Measurements from ENCODE around the gene ARHGAP31.
"Not testable (repeated sequence)": the region's sequence is repeated elsewhere in the genome, so short reads cannot be mapped to it uniquely, and the experiment has no call there.

The ARHGAP31 gene

DNA sequence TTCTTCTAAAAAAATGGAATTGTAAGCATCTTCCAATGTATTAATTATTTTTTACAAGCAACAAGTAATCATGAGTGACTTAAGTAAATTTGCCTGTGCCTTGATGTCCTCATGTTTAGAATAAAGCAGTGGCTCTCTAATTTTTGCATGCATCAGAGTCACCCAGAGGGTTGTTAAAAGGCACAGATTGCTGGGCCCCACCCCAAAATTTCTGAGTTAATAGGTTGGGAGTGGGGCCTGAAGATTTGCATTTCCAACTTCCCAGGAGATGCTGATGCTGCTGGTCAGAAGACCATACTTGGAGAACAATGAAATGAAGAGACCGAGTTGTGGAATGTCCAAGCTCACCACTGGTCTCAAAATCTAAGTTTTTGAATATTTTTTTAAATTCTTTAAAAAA is 70.2 kb downstream of the ARHGAP31 start:
- TF ChIP-seq, protein P1, sequence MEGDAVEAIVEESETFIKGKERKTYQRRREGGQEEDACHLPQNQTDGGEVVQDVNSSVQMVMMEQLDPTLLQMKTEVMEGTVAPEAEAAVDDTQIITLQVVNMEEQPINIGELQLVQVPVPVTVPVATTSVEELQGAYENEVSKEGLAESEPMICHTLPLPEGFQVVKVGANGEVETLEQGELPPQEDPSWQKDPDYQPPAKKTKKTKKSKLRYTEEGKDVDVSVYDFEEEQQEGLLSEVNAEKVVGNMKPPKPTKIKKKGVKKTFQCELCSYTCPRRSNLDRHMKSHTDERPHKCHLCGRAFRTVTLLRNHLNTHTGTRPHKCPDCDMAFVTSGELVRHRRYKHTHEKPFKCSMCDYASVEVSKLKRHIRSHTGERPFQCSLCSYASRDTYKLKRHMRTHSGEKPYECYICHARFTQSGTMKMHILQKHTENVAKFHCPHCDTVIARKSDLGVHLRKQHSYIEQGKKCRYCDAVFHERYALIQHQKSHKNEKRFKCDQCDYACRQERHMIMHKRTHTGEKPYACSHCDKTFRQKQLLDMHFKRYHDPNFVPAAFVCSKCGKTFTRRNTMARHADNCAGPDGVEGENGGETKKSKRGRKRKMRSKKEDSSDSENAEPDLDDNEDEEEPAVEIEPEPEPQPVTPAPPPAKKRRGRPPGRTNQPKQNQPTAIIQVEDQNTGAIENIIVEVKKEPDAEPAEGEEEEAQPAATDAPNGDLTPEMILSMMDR (IDR thresholded peaks at IDR 0.05), result no peak
- Histone ChIP-seq H3K36me3 (no peaks in the 10 kb centered on the region), H3K4me1 (ENCODE audit: control insufficient read depth in 1 of 2, insufficient read depth in 1 of 2, low read depth in 1 of 2, low read length in 1 of 2) (no peaks in the 10 kb centered on the region), H3K9me3 (no peaks in the 10 kb centered on the region), H3K4me3 (ENCODE audit: low read depth in 1 of 2, low read length in 1 of 2) (no peak overlapping the region), H3K27me3 (no peaks in the 10 kb centered on the region), H3K27ac (no peak overlapping the region)

DNA sequence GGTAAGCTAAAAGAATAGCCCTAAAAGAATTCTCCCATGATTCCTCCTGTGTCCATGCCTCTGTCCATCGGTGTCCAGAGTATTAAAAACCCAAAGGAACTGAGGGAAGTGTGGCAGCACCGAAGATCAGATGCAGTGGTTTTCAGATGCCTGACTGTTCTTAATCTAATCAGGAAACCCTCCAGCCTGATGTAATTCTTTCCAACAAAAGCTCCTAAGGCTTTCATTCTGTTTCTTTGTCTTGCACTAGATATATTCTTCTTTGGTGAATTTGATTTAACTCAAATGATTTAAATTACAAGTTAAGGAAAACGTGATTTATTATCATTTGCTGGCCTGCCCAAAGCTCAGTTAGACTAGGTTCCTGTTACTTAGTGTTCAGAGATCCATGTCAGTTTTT is 71.2 kb downstream of the ARHGAP31 start:
- Histone ChIP-seq H3K27me3 (no peaks in the 10 kb centered on the region), H3K36me3 (no peaks in the 10 kb centered on the region), H3K27ac (no peak overlapping the region), H3K4me3 (ENCODE audit: low read depth in 1 of 2, low read length in 1 of 2) (no peak overlapping the region), H3K4me1 (ENCODE audit: control insufficient read depth in 1 of 2, insufficient read depth in 1 of 2, low read depth in 1 of 2, low read length in 1 of 2) (no peaks in the 10 kb centered on the region), H3K9me3 (no peaks in the 10 kb centered on the region)
- TF ChIP-seq, protein P1 (IDR thresholded peaks at IDR 0.05), result no peak

DNA sequence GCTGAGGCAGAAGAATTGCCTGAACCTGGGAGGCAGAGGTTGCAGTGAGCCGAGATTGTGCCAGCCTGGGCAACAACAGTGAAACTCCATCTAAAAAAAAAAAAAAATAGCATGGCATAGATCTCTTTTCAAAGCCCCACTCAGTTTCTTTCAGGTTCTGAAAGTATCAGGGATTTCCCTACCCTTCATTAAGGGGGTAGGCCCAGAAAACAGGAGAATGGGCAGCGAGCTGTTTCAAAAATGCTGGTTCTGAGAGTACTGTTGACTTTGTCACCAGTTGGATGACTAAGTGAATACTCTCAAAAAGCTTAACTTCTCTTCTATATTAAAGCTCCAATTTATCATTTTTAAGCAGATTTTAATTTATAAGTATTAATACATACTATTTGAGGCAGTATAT is 72.8 kb downstream of the ARHGAP31 start:
- H3K4me3 ChIP-seq (ENCODE audit: low read depth in 1 of 2, low read length in 1 of 2), result no peak overlapping the region
- no peaks in the 10 kb centered on the region for H3K4me1 ChIP-seq (ENCODE audit: control insufficient read depth in 1 of 2, insufficient read depth in 1 of 2, low read depth in 1 of 2, low read length in 1 of 2)
- H3K9me3 ChIP-seq, result no peaks in the 10 kb centered on the region
- TF ChIP-seq, protein P1 (IDR thresholded peaks at IDR 0.05), result no peak
- H3K36me3 ChIP-seq, result no peaks in the 10 kb centered on the region
- H3K27ac ChIP-seq, result no peak overlapping the region
- H3K27me3 ChIP-seq, result no peaks in the 10 kb centered on the region

DNA sequence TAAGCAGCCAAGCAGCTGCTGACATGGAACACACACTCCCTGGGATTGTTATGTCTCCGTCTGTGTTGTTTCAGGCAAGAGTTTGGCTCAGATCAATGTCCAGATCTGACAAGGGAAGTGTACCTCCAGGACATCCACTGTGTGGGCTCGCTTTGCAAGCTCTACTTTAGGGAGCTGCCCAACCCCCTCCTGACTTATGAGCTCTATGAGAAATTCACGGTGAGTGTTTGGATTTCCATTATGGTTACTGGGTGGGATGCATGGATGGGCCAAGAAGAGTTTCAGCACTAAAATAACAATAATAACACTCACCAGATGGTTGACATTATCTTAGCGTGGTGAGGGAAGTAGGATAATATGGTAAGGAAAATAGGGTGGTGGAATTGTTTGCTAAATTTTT is 74.1 kb downstream of the ARHGAP31 start:
- Histone ChIP-seq H3K27me3 (no peaks in the 10 kb centered on the region), H3K36me3 (no peaks in the 10 kb centered on the region)

DNA sequence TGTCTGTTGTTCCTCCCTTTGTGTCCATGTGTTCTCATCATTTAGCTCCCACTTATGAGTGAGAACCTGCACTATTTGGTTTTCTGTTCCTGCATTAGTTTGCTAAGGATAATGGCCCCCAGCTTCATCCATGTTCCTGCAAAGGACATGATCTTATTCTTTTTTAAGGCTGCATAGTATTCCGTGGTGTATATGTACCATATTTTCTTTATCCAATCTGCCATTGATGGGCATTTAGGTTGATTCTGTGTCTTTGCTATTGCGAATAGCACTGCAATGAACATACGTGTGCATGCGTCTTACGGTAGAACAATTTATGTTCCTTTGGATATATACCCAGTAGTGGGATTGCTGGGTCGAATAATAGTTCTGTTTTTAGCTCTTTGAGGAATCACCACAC is 77.6 kb downstream of the ARHGAP31 start:
- H3K4me1 ChIP-seq (ENCODE audit: control insufficient read depth in 1 of 2, insufficient read depth in 1 of 2, low read depth in 1 of 2, low read length in 1 of 2); H3K27ac ChIP-seq; H3K36me3 ChIP-seq; H3K27me3 ChIP-seq; H3K4me3 ChIP-seq (ENCODE audit: low read depth in 1 of 2, low read length in 1 of 2); H3K9me3 ChIP-seq: not testable (repeated sequence)

More for the DNA sequence above, 74.1 kb downstream of the ARHGAP31 start:
- no peak overlapping the region for H3K27ac ChIP-seq
- H3K4me3 ChIP-seq (ENCODE audit: low read depth in 1 of 2, low read length in 1 of 2), result no peak overlapping the region
- H3K9me3 ChIP-seq, result no peaks in the 10 kb centered on the region
- no peaks in the 10 kb centered on the region for H3K4me1 ChIP-seq (ENCODE audit: control insufficient read depth in 1 of 2, insufficient read depth in 1 of 2, low read depth in 1 of 2, low read length in 1 of 2)
- TF ChIP-seq, protein P1 (IDR thresholded peaks at IDR 0.05), result no peak

DNA sequence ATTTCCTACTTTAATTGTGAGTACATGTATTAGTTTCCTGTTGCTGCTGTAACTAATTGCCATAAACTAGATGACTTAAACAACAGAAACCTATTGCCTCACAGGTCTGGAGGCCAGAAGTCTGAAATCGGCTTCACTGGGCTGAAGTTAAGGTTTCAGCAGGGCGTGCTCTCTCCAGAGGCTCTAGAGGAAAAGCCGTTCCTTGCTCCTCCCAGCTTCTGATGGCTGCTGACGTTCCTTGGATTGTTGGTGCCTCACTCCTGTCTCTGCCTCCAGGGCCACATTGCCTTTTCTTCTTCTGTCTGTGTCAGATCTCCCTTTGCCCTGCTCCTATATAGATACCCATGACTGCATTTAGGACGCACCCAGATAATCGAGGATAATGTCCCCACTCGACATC is 80.9 kb downstream of the ARHGAP31 start:
- Histone ChIP-seq H3K4me1 (ENCODE audit: control insufficient read depth in 1 of 2, insufficient read depth in 1 of 2, low read depth in 1 of 2, low read length in 1 of 2) (no peaks in the 10 kb centered on the region), H3K9me3 (no peaks in the 10 kb centered on the region), H3K36me3 (no peaks in the 10 kb centered on the region), H3K27ac (no peak overlapping the region), H3K4me3 (ENCODE audit: low read depth in 1 of 2, low read length in 1 of 2) (no peak overlapping the region), H3K27me3 (no peaks in the 10 kb centered on the region)
- TF ChIP-seq, protein P1 (IDR thresholded peaks at IDR 0.05), result no peak
